Measurements from ENCODE around the gene SECTM1.
"Not testable (repeated sequence)": the region's sequence is repeated elsewhere in the genome, so short reads cannot be mapped to it uniquely, and the experiment has no call there.

Gene SECTM1

DNA sequence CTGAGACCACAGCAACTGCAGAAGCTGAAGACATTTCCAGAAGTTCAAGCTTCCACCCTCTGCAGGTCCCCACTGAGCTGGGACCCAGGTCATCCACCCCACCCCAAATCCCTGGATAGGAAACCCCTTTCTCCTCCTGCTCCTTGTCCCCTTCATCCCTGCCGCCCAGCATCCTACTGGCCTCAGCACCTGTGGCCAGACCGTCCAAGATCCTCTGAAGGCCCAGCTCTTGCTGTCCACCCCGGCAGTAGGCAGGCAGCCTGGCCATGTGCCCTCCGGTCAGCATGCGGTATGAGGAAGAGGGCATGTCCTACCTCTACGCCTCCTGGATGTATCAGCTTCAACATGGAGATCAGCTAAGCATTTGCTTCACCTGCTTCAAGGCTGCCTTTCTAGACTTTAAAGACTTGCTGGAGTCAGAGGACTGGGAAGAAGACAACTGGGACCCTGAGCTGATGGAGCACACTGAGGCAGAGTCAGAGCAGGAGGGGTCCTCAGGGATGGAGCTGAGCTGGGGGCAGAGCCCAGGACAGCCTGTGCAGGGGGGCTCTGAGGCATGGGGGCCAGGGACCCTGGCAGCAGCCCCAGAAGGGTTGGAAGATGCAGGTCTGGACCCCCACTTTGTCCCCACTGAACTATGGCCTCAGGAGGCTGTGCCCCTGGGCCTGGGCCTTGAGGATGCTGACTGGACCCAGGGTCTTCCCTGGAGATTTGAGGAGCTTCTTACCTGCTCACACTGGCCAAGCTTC is 28.5 kb upstream of the SECTM1 start:
- TF ChIP-seq, protein P1, sequence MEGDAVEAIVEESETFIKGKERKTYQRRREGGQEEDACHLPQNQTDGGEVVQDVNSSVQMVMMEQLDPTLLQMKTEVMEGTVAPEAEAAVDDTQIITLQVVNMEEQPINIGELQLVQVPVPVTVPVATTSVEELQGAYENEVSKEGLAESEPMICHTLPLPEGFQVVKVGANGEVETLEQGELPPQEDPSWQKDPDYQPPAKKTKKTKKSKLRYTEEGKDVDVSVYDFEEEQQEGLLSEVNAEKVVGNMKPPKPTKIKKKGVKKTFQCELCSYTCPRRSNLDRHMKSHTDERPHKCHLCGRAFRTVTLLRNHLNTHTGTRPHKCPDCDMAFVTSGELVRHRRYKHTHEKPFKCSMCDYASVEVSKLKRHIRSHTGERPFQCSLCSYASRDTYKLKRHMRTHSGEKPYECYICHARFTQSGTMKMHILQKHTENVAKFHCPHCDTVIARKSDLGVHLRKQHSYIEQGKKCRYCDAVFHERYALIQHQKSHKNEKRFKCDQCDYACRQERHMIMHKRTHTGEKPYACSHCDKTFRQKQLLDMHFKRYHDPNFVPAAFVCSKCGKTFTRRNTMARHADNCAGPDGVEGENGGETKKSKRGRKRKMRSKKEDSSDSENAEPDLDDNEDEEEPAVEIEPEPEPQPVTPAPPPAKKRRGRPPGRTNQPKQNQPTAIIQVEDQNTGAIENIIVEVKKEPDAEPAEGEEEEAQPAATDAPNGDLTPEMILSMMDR (IDR thresholded peaks at IDR 0.05; ENCODE audit: low read depth, low read length), result no peak
- DNase-seq (ENCODE audit: extremely low read depth, low read depth), result no peak

DNA sequence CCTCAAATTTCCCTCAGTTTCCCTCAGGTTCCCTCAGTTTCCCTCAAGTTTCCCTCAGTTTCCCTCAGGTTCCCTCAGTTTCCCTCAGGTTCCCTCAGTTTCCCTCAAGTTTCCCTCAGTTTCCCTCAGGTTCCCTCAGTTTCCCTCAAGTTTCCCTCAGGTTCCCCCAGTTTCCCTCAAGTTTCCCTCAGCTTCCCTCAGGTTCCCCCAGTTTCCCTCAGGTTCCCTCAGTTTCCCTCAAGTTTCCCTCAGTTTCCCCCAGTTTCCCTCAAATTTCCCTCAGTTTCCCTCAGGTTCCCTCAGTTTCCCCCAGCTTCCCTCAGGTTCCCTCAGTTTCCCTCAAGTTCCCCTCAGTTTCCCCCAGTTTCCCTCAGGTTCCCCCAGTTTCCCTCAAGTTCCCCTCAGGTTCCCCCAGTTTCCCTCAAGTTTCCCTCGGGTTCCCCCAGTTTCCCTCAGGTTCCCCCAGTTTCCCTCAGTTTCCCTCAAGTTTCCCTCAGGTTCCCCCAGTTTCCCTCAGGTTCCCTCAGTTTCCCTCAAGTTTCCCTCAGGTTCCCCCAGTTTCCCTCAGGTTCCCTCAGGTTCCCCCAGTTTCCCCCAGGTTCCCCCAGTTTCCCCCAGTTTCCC is 26.0 kb upstream of the SECTM1 start:
- DNase-seq (ENCODE audit: extremely low read depth, low read depth), result not testable (repeated sequence)

DNA sequence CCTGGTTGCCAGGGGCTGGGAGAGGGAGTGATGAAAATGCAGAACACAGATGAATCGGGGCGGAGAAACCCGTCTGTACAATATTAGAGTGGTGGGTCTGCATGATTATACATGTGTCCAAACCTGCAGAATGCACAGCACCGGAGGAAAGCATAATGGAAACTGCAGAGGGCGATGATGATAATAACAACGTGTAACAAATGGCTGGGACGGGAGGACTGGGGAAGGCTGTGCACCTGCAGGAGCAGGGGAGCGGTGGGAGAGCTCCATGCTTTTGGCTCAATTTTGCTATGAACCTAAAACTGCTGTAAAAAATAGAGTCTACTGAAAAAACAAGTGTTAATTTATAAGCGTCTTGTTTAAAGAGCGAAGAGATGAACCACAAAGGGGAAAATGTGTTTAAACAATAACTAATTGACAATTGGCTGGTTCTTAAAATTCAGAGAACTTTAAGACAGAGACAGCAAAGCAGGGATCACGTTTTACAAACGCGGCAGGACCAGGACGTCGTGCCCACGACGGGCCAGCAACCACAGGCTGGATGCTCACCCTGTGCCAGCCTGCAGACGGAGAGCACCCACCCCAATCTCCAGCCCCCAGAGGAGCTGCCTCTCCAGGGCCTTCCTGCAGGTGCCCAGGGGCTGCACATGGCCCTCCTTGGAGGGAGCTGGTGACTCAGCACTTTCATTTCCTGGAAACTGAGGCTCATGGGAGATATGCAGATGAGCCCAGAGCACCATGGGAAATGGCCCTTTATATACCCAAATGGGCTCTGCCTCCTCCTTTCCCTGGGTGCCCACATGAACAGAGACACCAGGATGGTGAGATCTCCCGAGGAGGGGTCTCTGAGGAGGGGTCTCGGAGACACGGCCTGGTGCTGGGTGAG is 25.1 kb upstream of the SECTM1 start, which contains the start of gene TEX19:
Gene TEX19, plus strand, starts transcription at position 783 of the 886 bp plus-strand sequence. CDS start 2,904 bp downstream, outside the sequence.
- DNase-seq (ENCODE audit: extremely low read depth, low read depth), result no peak
- TF ChIP-seq, protein P1 (IDR thresholded peaks at IDR 0.05; ENCODE audit: low read depth, low read length), result no peak

DNA sequence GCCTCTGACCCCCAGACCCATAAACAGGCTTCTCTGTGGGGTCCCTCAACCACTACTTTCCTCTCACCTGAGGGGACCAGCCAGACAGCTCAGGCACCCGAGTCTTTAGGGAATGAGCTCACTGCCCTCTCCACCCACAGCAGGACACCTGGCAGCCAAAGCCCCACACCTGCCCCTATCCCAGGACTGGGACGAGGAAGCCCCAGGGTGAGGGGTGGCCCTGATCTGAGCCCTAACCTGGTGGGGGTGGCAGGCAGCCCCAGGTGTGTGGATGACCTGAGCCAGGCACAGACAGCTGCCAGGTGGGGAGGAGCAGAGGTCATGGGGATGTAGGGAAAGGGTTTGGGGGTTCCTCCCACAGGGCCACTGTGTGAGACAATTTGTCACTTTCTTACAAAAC is 23.8 kb upstream of the SECTM1 start:
- DNase-seq (ENCODE audit: extremely low read depth, low read depth), result no peak
- TF ChIP-seq, protein P1 (IDR thresholded peaks at IDR 0.05; ENCODE audit: low read depth, low read length), result no peak

DNA sequence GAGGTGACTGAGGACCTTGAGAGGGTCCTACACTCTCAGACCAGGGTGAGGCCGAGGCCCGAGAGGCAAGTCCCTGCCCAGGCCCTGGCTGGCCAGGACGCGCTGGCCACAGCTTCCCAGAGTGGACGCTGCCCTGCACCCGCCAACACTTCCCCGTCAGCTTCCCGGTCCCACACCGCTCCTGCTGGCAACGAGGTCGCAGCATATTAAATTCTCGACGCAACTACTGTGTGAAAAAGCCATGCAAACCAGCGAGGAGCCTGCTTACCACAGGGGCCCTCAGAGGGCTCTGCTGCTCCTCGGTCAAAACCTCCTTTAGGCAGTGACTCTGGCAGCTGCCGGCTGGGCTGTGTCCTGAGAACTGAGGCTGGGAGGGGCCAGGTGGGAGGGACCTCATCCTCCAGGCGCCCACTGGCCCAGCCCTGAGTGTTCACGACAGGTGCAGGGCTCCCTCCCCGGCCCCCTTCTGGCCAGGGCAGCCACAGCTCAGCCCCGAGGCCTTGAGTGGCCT is 23.3 kb upstream of the SECTM1 start:
- DNase-seq (ENCODE audit: extremely low read depth, low read depth), result no peak
- TF ChIP-seq, protein P1 (IDR thresholded peaks at IDR 0.05; ENCODE audit: low read depth, low read length), result no peak

DNA sequence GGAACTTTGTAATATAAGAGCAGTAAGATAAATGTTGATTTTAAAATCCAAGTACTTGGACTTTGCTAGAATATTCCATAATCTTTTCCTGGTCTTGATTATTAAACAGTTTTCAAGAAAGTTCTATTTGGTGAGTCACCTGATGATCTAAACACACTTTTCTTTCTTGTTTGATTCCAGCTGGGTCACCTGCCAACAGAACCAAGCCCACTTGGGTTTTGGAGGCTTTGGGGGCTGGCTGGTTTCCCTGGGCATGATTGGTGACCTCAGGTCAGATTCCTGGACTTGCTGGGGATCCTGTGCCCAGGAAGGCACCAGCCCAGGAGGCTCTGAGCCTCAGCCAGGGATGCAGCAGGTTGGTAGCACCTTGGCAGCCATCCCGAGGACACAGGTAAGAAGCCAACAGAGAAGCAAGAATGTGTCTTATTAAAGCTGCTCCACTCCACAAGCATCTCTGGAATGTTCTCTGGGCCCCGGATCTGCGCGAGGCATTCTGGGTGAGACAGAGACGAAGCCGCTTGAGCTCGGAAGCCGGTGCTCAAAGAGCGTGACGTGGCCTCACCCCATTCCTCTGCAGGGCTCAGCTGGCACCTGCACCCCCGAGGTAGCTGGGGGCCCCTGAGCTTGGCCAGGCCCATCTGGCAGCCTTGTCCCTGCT is 22.3 kb upstream of the SECTM1 start:
- TF ChIP-seq, protein P1 (IDR thresholded peaks at IDR 0.05; ENCODE audit: low read depth, low read length), result no peak
- no peak for DNase-seq (ENCODE audit: extremely low read depth, low read depth)

DNA sequence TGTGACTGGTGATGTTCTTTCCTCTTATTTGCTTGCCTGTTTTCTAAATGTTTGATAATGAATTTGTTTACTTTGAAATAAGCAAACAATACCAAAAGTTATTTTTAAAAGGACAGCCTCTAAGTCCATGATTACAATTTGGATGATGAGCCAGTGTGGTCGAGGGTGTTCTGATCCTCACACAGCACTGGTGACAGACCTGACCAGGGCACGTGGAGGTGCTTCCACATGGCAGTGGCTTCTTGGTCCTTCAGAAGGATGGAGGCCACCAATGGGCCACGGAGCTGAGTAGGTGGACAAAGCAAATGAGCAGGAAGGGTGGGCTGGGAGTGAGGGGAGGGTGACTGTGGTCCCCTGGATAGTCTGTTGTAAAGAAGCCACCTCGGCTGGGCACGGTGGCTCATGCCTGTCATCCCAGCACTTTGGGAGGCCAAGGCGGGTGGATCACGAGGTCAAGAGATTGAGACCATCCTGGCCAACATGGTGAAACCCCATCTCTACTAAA is 21.3 kb upstream of the SECTM1 start:
- TF ChIP-seq, protein P1 (IDR thresholded peaks at IDR 0.05; ENCODE audit: low read depth, low read length), result no peak
- no peak for DNase-seq (ENCODE audit: extremely low read depth, low read depth)
